GM18520 (cell line): ENCODE results near the gene LCLAT1.

Experiments
- ATAC-seq: cut with Tn5 transposase; IDR thresholded peaks from one replicate; pipeline ENCODE4 v1.9.1; 2021; ENCODE audit not compliant: unreplicated experiment

The LCLAT1 gene

GRCh38 chr2:30689496-30690125, 242.6 kb downstream of the LCLAT1 start:
- no peak for ATAC-seq

GRCh38 chr2:30690126-30690561, 243.1 kb downstream of the LCLAT1 start:
- ATAC-seq: no peak

- no peak for ATAC-seq
Measured at GRCh38 chr2:30691091-30691947, 244.3 kb downstream of the LCLAT1 start.

DNA sequence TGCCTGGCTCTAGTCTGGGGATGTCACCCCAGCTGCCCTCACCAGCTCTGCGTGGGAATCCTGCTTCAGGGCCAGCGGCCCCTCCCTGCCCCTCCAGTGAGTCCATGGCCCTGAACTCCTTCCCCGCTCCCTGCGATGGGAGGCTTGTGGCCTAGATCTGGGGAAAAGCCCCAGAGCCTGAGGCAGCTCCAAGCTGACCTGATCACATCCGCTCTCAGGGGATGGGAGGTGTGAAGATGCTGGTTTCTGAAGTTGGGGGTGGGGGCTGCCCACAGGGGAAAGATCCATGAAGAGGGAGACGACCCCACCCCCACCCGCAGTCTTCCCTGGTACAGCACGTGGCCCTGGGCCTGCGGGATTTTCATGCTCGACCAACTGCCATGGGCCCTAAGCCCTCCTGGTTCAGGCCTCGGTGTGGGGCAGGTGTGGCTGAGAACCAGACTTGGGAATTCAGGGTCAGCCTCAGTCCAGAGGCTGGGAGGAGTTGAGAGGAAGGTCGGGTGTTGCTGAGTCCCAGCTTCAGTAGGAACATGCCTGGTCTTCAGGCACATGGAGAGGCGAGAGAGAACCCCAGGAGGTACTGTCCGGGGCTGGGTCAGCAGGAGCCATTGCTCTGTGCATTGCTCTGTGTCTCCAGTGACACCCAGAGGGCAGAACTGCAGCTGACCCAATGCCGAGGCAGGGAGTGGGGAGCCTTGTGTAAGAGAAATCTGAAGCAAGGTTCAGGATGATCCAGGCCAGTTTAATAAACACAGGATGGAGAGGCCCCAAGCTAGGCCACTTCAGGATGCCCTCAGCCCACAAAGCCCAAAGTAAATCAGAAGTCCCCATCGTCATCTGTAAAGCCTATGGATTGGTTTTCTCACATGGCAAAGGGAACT, 245.1 kb downstream of the LCLAT1 start:
- ATAC-seq: no peak

DNA sequence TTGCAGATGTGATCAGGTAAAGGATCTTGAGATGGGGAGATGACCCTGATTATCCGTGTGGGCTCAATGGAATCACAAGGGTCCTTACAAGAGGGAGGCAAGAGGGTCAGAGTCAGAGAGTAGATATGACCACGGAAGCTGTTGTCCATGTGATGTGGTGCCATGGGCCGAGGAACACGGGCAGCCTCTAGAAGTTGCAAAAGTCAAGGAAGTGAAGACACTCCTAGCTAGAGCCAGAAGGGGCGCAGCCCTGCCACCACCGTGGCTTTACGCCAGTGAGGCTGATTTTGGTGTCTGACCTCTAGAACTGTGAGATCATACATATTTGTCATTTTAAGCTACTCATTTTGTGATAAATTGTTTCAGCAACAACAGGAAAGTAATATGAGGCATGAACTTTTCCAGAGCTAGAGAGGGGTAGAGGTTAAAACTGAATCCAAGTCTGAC, 245.8 kb downstream of the LCLAT1 start:
- no peak for ATAC-seq
